ENCODE measurements around the gene POM121L2. TPM values are rescaled to one million over a fixed set of nuclear protein-coding genes. Genes with fewer than 3 reads are reported as not detected.

POM121L2 gene
- total RNA-seq, 1 donor, result not detected

- TF ChIP-seq CTCF (IDR thresholded peaks at IDR 0.05; ENCODE audit: extremely low read depth, low read depth, low read length), result no peak
- no peaks in the 10 kb centered on the region for H3K9me3 ChIP-seq (ENCODE audit: low read depth, low read length)
- H3K79me2 ChIP-seq (ENCODE audit: insufficient read depth, low read length), result no peaks in the 10 kb centered on the region
- H3K4me2 ChIP-seq (ENCODE audit: insufficient read depth, low read length), result peak overlapping the region; percentile 94
- H3K4me1 ChIP-seq (ENCODE audit: insufficient read depth, low read length), result peaks cover 4% of the 10 kb centered on the region
- H3K4me3 ChIP-seq (ENCODE audit: insufficient read depth, low read length), result no peak overlapping the region
- no peaks in the 10 kb centered on the region for H3K36me3 ChIP-seq (ENCODE audit: insufficient read depth, low read length)
- H2AFZ ChIP-seq (ENCODE audit: low read length), result no peak overlapping the region
- peaks cover 36% of the 10 kb centered on the region for H3K27me3 ChIP-seq (ENCODE audit: insufficient read depth, low read length)
- no peak overlapping the region for H3K27ac ChIP-seq (ENCODE audit: low read depth, low read length)
- DNase-seq (ENCODE audit: insufficient read length, low spot score, missing footprints), result no peak
- no peaks in the 10 kb centered on the region for H4K20me1 ChIP-seq (ENCODE audit: insufficient read depth, low read length)
These were observed 30.5 kb downstream of the POM121L2 start for GRCh38 chr6:27281569-27281968.

- H3K4me3 ChIP-seq (ENCODE audit: insufficient read depth, low read length), result peak overlapping the region; percentile 65
- H3K36me3 ChIP-seq (ENCODE audit: insufficient read depth, low read length), result no peaks in the 10 kb centered on the region
- no peak overlapping the region for H3K27ac ChIP-seq (ENCODE audit: low read depth, low read length)
- no peak overlapping the region for H2AFZ ChIP-seq (ENCODE audit: low read length)
- H3K9me3 ChIP-seq (ENCODE audit: low read depth, low read length), result no peaks in the 10 kb centered on the region
- peaks cover 4% of the 10 kb centered on the region for H3K4me1 ChIP-seq (ENCODE audit: insufficient read depth, low read length)
- peaks cover 36% of the 10 kb centered on the region for H3K27me3 ChIP-seq (ENCODE audit: insufficient read depth, low read length)
- H3K4me2 ChIP-seq (ENCODE audit: insufficient read depth, low read length), result peak overlapping the region; percentile 94
- DNase-seq (ENCODE audit: insufficient read length, low spot score, missing footprints), result no peak
- TF ChIP-seq CTCF (IDR thresholded peaks at IDR 0.05; ENCODE audit: extremely low read depth, low read depth, low read length), result no peak
- H3K79me2 ChIP-seq (ENCODE audit: insufficient read depth, low read length), result no peaks in the 10 kb centered on the region
- no peaks in the 10 kb centered on the region for H4K20me1 ChIP-seq (ENCODE audit: insufficient read depth, low read length)
These were observed 31.0 kb downstream of the POM121L2 start for GRCh38 chr6:27281105-27281539.

GRCh38 chr6:27280540-27281000, 31.5 kb downstream of the POM121L2 start:
- peaks cover 32% of the 10 kb centered on the region for H3K27me3 ChIP-seq (ENCODE audit: insufficient read depth, low read length)
- H2AFZ ChIP-seq (ENCODE audit: low read length), result peak overlapping the region; percentile 43
- H4K20me1 ChIP-seq (ENCODE audit: insufficient read depth, low read length), result no peaks in the 10 kb centered on the region
- H3K9me3 ChIP-seq (ENCODE audit: low read depth, low read length), result no peaks in the 10 kb centered on the region
- DNase-seq (ENCODE audit: insufficient read length, low spot score, missing footprints), result peak; percentile 41
- peaks cover 4% of the 10 kb centered on the region for H3K4me1 ChIP-seq (ENCODE audit: insufficient read depth, low read length)
- H3K36me3 ChIP-seq (ENCODE audit: insufficient read depth, low read length), result no peaks in the 10 kb centered on the region
- H3K79me2 ChIP-seq (ENCODE audit: insufficient read depth, low read length), result no peaks in the 10 kb centered on the region
- peak overlapping the region; percentile 94 for H3K4me2 ChIP-seq (ENCODE audit: insufficient read depth, low read length)
- no peak for TF ChIP-seq CTCF (IDR thresholded peaks at IDR 0.05; ENCODE audit: extremely low read depth, low read depth, low read length)
- H3K4me3 ChIP-seq (ENCODE audit: insufficient read depth, low read length), result peak overlapping the region; percentile 65
- no peak overlapping the region for H3K27ac ChIP-seq (ENCODE audit: low read depth, low read length)

- peak overlapping the region; percentile 65 for H3K4me3 ChIP-seq (ENCODE audit: insufficient read depth, low read length)
- peaks cover 4% of the 10 kb centered on the region for H3K4me1 ChIP-seq (ENCODE audit: insufficient read depth, low read length)
- no peaks in the 10 kb centered on the region for H3K9me3 ChIP-seq (ENCODE audit: low read depth, low read length)
- no peaks in the 10 kb centered on the region for H4K20me1 ChIP-seq (ENCODE audit: insufficient read depth, low read length)
- no peaks in the 10 kb centered on the region for H3K79me2 ChIP-seq (ENCODE audit: insufficient read depth, low read length)
- peak; percentile 92 for DNase-seq (ENCODE audit: insufficient read length, low spot score, missing footprints)
- no peak for TF ChIP-seq CTCF (IDR thresholded peaks at IDR 0.05; ENCODE audit: extremely low read depth, low read depth, low read length)
- peak overlapping the region; percentile 91 for H2AFZ ChIP-seq (ENCODE audit: low read length)
- peak overlapping the region; percentile 94 for H3K4me2 ChIP-seq (ENCODE audit: insufficient read depth, low read length)
- H3K27ac ChIP-seq (ENCODE audit: low read depth, low read length), result no peak overlapping the region
- H3K36me3 ChIP-seq (ENCODE audit: insufficient read depth, low read length), result no peaks in the 10 kb centered on the region
- H3K27me3 ChIP-seq (ENCODE audit: insufficient read depth, low read length), result peaks cover 29% of the 10 kb centered on the region
These were observed 32.0 kb downstream of the POM121L2 start for GRCh38 chr6:27280064-27280539.
